Stimulated activated CD8-positive, alpha-beta memory T cell treated with anti-CD3 and anti-CD28 coated beads, Interleukin-2, amount 100 ng/mL, for 1 hour (primary cell): Measurements from ENCODE around the gene EID2B.

Experiments used
- DNase-seq, 2 donors: peaks; one replicate each; pipeline ENCODE4 v3.0.0-alpha.2; 2020; ENCODE audit warnings: low read depth in 2 of 2

EID2B gene

GRCh38 chr19:39531834-39532232 is 819 bp downstream of the EID2B start:
- DNase-seq = no peak

GRCh38 chr19:39525205-39525604 is 7.4 kb downstream of the EID2B start:
- DNase-seq = no peak

- DNase-seq = no peak
Observed at GRCh38 chr19:39524495-39524894, 8.2 kb downstream of the EID2B start.

- DNase-seq = no peak
Observed at GRCh38 chr19:39520541-39521484, 11.8 kb downstream of the EID2B start.

- DNase-seq = no peak
Observed at GRCh38 chr19:39518975-39519374, 13.7 kb downstream of the EID2B start.

- DNase-seq = no peak
Observed at GRCh38 chr19:39518458-39518857, 14.2 kb downstream of the EID2B start.

- no peak for DNase-seq
Observed at GRCh38 chr19:39517432-39517831, 15.2 kb downstream of the EID2B start.

GRCh38 chr19:39516270-39516669 is 16.4 kb downstream of the EID2B start:
- no peak for DNase-seq

GRCh38 chr19:39515551-39516191 is 17.0 kb downstream of the EID2B start:
- DNase-seq = no peak

GRCh38 chr19:39514840-39515550 is 17.7 kb downstream of the EID2B start, which contains the start of gene SELENOV:
Gene SELENOV (plus strand): TSS chr19:39515139. CDS start chr19:39515213, 74 bp downstream.
- no peak for DNase-seq

GRCh38 chr19:39512988-39513387 is 19.7 kb downstream of the EID2B start:
- no peak for DNase-seq

- no peak for DNase-seq
Observed at GRCh38 chr19:39509233-39509632, 23.4 kb downstream of the EID2B start.

- DNase-seq = no peak
Observed at GRCh38 chr19:39508629-39509028, 24.0 kb downstream of the EID2B start.

GRCh38 chr19:39507715-39508364 is 24.8 kb downstream of the EID2B start:
- no peak for DNase-seq

GRCh38 chr19:39506944-39507714 is 25.5 kb downstream of the EID2B start:
- DNase-seq = peak in 1 of 2 donors; percentile 31

- no peak for DNase-seq
Observed at GRCh38 chr19:39506598-39506943, 26.1 kb downstream of the EID2B start.

GRCh38 chr19:39502640-39503417 is 29.8 kb downstream of the EID2B start:
- peak; percentile 34 to 55 for DNase-seq

- DNase-seq = no peak
Observed at GRCh38 chr19:39501340-39501739, 31.3 kb downstream of the EID2B start.

GRCh38 chr19:39500543-39500942 is 32.1 kb downstream of the EID2B start:
- DNase-seq = no peak

- no peak for DNase-seq
Observed at GRCh38 chr19:39499932-39500331, 32.7 kb downstream of the EID2B start.
